Skeletal muscle tissue (tissue), 4 donors: ENCODE results near the gene STARD13. TPM values are rescaled to one million over a fixed set of nuclear protein-coding genes. Genes with fewer than 3 reads are reported as not detected.

ENCODE experiments used
- H3K27ac ChIP-seq: one replicate; pipeline ENCODE4 v1.7.0; 2013; ENCODE audit warnings: mild to moderate bottlenecking, low read depth, low read length, inconsistent platforms
- H3K27me3 ChIP-seq, 3 donors: one replicate each; pipeline ENCODE4 v1.7.0; 2013; ENCODE audit warnings: low read length in 3 of 3; ENCODE audit not compliant: control insufficient read depth in 3 of 3, insufficient read depth in 3 of 3
- H3K36me3 ChIP-seq, 3 donors: one replicate each; pipeline ENCODE4 v1.7.0; 2013; ENCODE audit warnings: low read length in 3 of 3; ENCODE audit not compliant: control insufficient read depth in 3 of 3, insufficient read depth in 3 of 3
- H3K4me1 ChIP-seq, 3 donors: one replicate each; pipeline ENCODE4 v1.7.0; 2013; ENCODE audit warnings: low read length in 3 of 3, mild to moderate bottlenecking in 3 of 3; ENCODE audit not compliant: control insufficient read depth in 3 of 3, insufficient read depth in 3 of 3
- H3K4me3 ChIP-seq, 3 donors: one replicate each; pipeline ENCODE4 v1.7.0; 2013; ENCODE audit warnings: low read length in 3 of 3
- H3K9ac ChIP-seq, 3 donors: one replicate each; pipeline ENCODE4 v1.7.0; 2013; ENCODE audit warnings: low read length in 3 of 3, mild to moderate bottlenecking in 3 of 3, moderate library complexity in 2 of 3, low read depth in 1 of 3
- H3K9me3 ChIP-seq, 3 donors: one replicate each; pipeline ENCODE4 v1.7.0; 2013; ENCODE audit warnings: low read length in 3 of 3; ENCODE audit not compliant: control insufficient read depth in 3 of 3
- total RNA-seq: library from RNA; depleted of rRNA; stranded (reverse); fragments of >200 nt; gene quantifications from one replicate; pipeline ENCODE4 v1.2.3, GENCODE V29; 2014
- donor health status: Osteomylitis.

STARD13 gene
- total RNA-seq, 1 donor from 2014 or later: 30.3 TPM

- Histone ChIP-seq H3K27me3 (no peaks in the 10 kb centered on the region), H3K4me1 (peaks cover 0 to 5% (median 4%) of the 10 kb centered on the region in 3 donors), H3K4me3 (no peak overlapping the region), H3K9ac (no peak overlapping the region), H3K27ac (no peak overlapping the region), H3K9me3 (no peaks in the 10 kb centered on the region), H3K36me3 (peaks cover 0 to 4% (median 0%) of the 10 kb centered on the region in 3 donors)
These were observed 126.7 kb downstream of the STARD13 start for GRCh38 chr13:33158816-33159215.

- Histone ChIP-seq H3K27me3 (no peaks in the 10 kb centered on the region), H3K27ac (no peak overlapping the region), H3K9ac (no peak overlapping the region), H3K4me1 (peaks cover under 1 to 6% (median 5%) of the 10 kb centered on the region in 3 donors), H3K4me3 (no peak overlapping the region), H3K36me3 (peaks cover 0 to 4% (median 0%) of the 10 kb centered on the region in 3 donors), H3K9me3 (no peaks in the 10 kb centered on the region)
These were observed 127.3 kb downstream of the STARD13 start for GRCh38 chr13:33158271-33158670.

GRCh38 chr13:33154911-33155310, 130.6 kb downstream of the STARD13 start:
- no peak overlapping the region for H3K9ac ChIP-seq
- H3K9me3 ChIP-seq: no peaks in the 10 kb centered on the region
- peaks cover 0 to 4% (median 0%) of the 10 kb centered on the region in 3 donors for H3K36me3 ChIP-seq
- no peaks in the 10 kb centered on the region for H3K27me3 ChIP-seq
- no peak overlapping the region for H3K4me3 ChIP-seq
- no peak overlapping the region for H3K27ac ChIP-seq
- peaks cover 5 to 8% (median 7%) of the 10 kb centered on the region in 3 donors for H3K4me1 ChIP-seq

- peaks cover 0 to 4% (median 0%) of the 10 kb centered on the region in 3 donors for H3K36me3 ChIP-seq
These were observed 131.8 kb downstream of the STARD13 start for GRCh38 chr13:33153421-33154404.

GRCh38 chr13:33152389-33152788, 133.2 kb downstream of the STARD13 start:
- Histone ChIP-seq H3K27ac (no peak overlapping the region), H3K9me3 (no peaks in the 10 kb centered on the region), H3K4me3 (no peak overlapping the region), H3K36me3 (peaks cover 0 to 2% (median 0%) of the 10 kb centered on the region in 3 donors), H3K9ac (no peak overlapping the region), H3K27me3 (no peaks in the 10 kb centered on the region), H3K4me1 (peaks cover 5 to 8% (median 7%) of the 10 kb centered on the region in 3 donors)

More at GRCh38 chr13:33153421-33154404, 131.8 kb downstream of the STARD13 start:
- peak overlapping the region; percentile 49 for H3K27ac ChIP-seq
- H3K4me1 ChIP-seq: peaks cover 5 to 8% (median 7%) of the 10 kb centered on the region in 3 donors
- H3K9ac ChIP-seq: no peak overlapping the region
- H3K27me3 ChIP-seq: no peaks in the 10 kb centered on the region
- H3K9me3 ChIP-seq: no peaks in the 10 kb centered on the region
- H3K4me3 ChIP-seq: no peak overlapping the region

- no peaks in the 10 kb centered on the region for H3K27me3 ChIP-seq
- no peaks in the 10 kb centered on the region for H3K36me3 ChIP-seq
- no peak overlapping the region for H3K27ac ChIP-seq
- H3K4me3 ChIP-seq: no peak overlapping the region
- H3K9ac ChIP-seq: no peak overlapping the region
- no peaks in the 10 kb centered on the region for H3K9me3 ChIP-seq
- peaks cover 6 to 8% (median 7%) of the 10 kb centered on the region in 3 donors for H3K4me1 ChIP-seq
These were observed 134.9 kb downstream of the STARD13 start for GRCh38 chr13:33150662-33151061.

GRCh38 chr13:33150126-33150525, 135.4 kb downstream of the STARD13 start:
- no peaks in the 10 kb centered on the region for H3K9me3 ChIP-seq
- no peaks in the 10 kb centered on the region for H3K27me3 ChIP-seq
- no peak overlapping the region for H3K9ac ChIP-seq
- H3K27ac ChIP-seq: no peak overlapping the region
- no peaks in the 10 kb centered on the region for H3K36me3 ChIP-seq
- peaks cover 7 to 8% (median 8%) of the 10 kb centered on the region in 3 donors for H3K4me1 ChIP-seq
- H3K4me3 ChIP-seq: no peak overlapping the region

- H3K9me3 ChIP-seq: no peaks in the 10 kb centered on the region
- no peaks in the 10 kb centered on the region for H3K27me3 ChIP-seq
- H3K4me3 ChIP-seq: no peak overlapping the region
- no peak overlapping the region for H3K9ac ChIP-seq
- peaks cover 0 to 3% (median 0%) of the 10 kb centered on the region in 3 donors for H3K4me1 ChIP-seq
- H3K36me3 ChIP-seq: no peaks in the 10 kb centered on the region
- H3K27ac ChIP-seq: no peak overlapping the region
These were observed 137.7 kb downstream of the STARD13 start for GRCh38 chr13:33147832-33148231.

- Histone ChIP-seq H3K36me3 (no peaks in the 10 kb centered on the region), H3K4me3 (no peak overlapping the region), H3K9me3 (no peaks in the 10 kb centered on the region), H3K4me1 (peaks cover 0 to 3% (median 0%) of the 10 kb centered on the region in 3 donors), H3K9ac (no peak overlapping the region), H3K27ac (no peak overlapping the region), H3K27me3 (no peaks in the 10 kb centered on the region)
These were observed 138.5 kb downstream of the STARD13 start for GRCh38 chr13:33146843-33147611.
